SK-N-MC (cell line): Measurements from ENCODE around the gene GPC5.

Source experiments
- DNase-seq: peaks from one replicate; pipeline ENCODE4 v3.0.0-alpha.2; 2011; ENCODE audit warnings: low read depth, low spot score
- H3K27ac ChIP-seq: fragments of 200-600 bp; sonication (generic); 2 replicates; pipeline ENCODE4 v1.5.1; 2016; ENCODE audit warnings: mixed run types
- H3K36me3 ChIP-seq: fragments of 200-600 bp; sonication (generic); 2 replicates; pipeline ENCODE4 v1.6.1; 2017; ENCODE audit warnings: antibody characterized with exemption, low read length, mixed read lengths; ENCODE audit not compliant: insufficient read depth
- H3K4me3 ChIP-seq: fragments of 200-600 bp; sonication (generic); 2 replicates; pipeline ENCODE4 v1.5.1; 2016
- H3K9ac ChIP-seq: fragments of 200-600 bp; sonication (generic); 2 replicates; pipeline ENCODE4 v1.8.0; 2017; ENCODE audit warnings: mixed run types, mixed read lengths; ENCODE audit not compliant: insufficient read length
- H3K9me3 ChIP-seq: fragments of 200-600 bp; sonication (generic); 2 replicates; pipeline ENCODE4 v1.6.1; 2017; ENCODE audit warnings: low read depth, mild to moderate bottlenecking, antibody characterized with exemption, low read length, moderate library complexity, mixed read lengths
- EZH2 ChIP-seq: fragments of 200-600 bp; sonication (generic); IDR thresholded peaks from one replicate; pipeline ENCODE4 v1.6.1; 2017; ENCODE audit warnings: antibody characterized with exemption
- FOXP2 ChIP-seq: optimal IDR thresholded peaks from 2 replicates; pipeline ENCODE3; 2011; ENCODE audit warnings: mild to moderate bottlenecking, moderate library complexity; ENCODE audit not compliant: insufficient read depth; ENCODE audit errors: extremely low read length, control extremely low read depth
- POLR2AphosphoS5 ChIP-seq: IDR thresholded peaks from 2 replicates; pipeline ENCODE4 v1.6.1; 2012; ENCODE audit warnings: mild to moderate bottlenecking, low read depth, low read length, borderline replicate concordance

Gene GPC5

DNA sequence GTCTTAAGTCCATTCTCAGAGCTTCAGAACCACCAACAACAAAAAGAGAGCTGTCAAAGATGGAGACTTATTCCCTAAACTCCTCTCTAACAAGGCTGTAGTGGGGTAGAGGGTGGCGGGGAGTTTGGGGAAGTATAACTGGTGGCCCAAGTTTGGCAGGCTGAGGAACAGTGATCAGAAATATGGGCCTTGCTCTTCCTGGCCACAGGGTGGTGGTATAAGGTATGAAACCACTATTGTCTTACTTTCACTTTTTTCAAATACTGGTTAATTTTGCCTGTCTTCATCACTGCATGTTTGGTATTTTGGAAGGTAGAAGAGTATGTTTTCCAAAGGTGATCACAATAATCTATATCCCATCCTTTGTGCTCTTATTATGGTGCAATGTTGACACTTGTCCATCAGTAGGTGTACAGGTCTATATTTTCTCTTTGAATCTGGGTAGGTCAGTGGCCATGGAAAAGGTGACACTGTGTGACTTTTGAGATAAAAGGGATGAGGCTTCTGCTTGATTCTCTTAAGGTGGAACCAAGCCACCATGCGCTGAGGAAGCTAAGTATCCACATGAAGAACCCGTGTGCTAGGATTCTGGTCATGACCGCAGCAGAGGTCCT is 23.2 kb upstream of the GPC5 start:
- Histone ChIP-seq H3K4me3 (no peak overlapping the region), H3K36me3 (no peaks in the 10 kb centered on the region), H3K9me3 (no peaks in the 10 kb centered on the region), H3K27ac (no peak overlapping the region), H3K9ac (no peak overlapping the region)
- TF ChIP-seq POLR2AphosphoS5, result no peak
- no peak for TF ChIP-seq FOXP2
- TF ChIP-seq EZH2, result no peak
- no peak for DNase-seq

DNA sequence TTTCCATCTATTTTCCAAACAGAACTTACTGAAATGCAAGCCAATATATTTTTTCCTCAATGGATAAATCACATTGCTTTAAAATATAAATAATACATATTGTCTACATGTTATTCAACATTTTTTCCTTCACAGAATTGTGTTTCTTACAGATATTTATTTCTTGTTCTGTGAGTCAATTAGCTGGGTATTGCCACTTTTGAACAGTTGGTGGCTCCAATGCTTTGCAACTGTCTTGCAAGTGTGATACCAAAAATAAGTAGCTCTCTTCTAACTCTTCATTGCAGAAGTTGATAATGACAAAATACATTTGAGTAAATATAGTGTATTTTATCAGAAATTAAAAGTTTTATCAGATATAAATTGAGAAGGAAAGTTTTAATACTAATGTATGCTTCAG is 17.1 kb upstream of the GPC5 start:
- no peaks in the 10 kb centered on the region for H3K9me3 ChIP-seq
- H3K9ac ChIP-seq, result no peak overlapping the region
- H3K4me3 ChIP-seq, result no peak overlapping the region
- H3K27ac ChIP-seq, result no peak overlapping the region
- no peak for DNase-seq
- no peaks in the 10 kb centered on the region for H3K36me3 ChIP-seq
- no peak for TF ChIP-seq POLR2AphosphoS5
- TF ChIP-seq EZH2, result no peak
- no peak for TF ChIP-seq FOXP2

DNA sequence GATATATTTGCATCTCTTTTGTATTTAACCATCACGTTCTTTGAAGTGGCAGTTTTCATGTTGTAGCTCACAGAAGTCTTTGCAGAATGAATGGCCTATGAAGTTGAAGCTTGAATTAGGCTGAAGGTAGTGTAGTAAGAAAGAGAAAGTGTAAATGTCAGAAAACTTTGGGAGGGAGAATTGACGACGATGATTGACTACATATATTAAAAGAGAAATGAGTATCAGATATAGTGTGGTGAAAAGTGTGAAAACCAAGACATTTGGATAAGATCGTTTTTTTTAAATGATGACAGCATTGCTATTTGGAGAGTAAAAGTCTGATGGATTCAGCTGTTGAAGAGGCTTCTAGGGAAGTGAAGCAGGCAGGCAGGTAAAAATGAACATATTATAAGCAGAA is 14.6 kb upstream of the GPC5 start:
- Histone ChIP-seq H3K9me3 (no peaks in the 10 kb centered on the region), H3K9ac (no peak overlapping the region), H3K4me3 (no peak overlapping the region), H3K36me3 (no peaks in the 10 kb centered on the region), H3K27ac (no peak overlapping the region)
- DNase-seq, result no peak
- TF ChIP-seq EZH2, result no peak
- no peak for TF ChIP-seq FOXP2
- no peak for TF ChIP-seq POLR2AphosphoS5

DNA sequence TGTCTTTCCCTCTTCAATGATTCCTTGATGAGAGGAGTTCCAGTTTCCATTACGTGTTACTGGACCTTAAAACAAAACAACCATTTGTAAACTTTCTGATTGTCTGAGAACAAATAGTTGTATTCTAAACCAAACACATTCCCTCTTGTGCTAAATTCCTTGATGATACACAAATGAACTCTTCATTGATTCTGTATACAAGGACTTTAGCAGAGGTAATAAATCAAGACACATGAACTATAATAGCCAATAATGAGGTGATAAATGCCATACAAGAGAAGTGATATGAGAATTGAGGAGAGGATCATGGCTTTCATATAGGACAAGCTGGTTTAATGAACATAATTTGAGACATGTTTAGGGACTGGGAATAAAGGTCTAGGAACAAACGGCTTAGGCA is 13.5 kb upstream of the GPC5 start:
- no peaks in the 10 kb centered on the region for H3K36me3 ChIP-seq
- no peak overlapping the region for H3K4me3 ChIP-seq
- no peak for TF ChIP-seq FOXP2
- no peak for TF ChIP-seq POLR2AphosphoS5
- no peak for TF ChIP-seq EZH2
- no peak overlapping the region for H3K27ac ChIP-seq
- DNase-seq, result no peak
- H3K9me3 ChIP-seq, result no peaks in the 10 kb centered on the region
- no peak overlapping the region for H3K9ac ChIP-seq

DNA sequence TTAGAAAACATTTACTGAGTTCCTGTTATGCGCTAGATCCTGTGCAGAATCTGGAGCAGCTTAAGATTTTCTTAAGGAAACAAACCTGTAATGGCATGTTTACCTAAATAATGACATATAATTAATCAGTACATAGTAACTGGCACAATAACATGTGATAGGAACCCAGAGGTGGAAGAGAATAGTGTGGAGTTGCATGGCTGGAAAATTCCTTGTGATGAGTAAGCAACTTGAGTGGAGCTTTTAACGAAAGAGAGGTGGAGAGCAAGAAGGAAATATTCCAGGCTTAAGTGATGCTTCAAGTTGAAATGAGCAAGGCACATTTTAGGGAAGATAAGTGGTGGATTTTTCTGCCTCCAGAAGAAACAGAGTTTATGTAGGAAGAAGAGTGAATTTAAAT is 9.2 kb upstream of the GPC5 start:
- no peak for TF ChIP-seq POLR2AphosphoS5
- no peak for TF ChIP-seq FOXP2
- TF ChIP-seq EZH2, result no peak
- Histone ChIP-seq H3K27ac (no peak overlapping the region), H3K9ac (no peak overlapping the region), H3K9me3 (no peaks in the 10 kb centered on the region), H3K36me3 (no peaks in the 10 kb centered on the region), H3K4me3 (no peak overlapping the region)
- DNase-seq, result no peak

DNA sequence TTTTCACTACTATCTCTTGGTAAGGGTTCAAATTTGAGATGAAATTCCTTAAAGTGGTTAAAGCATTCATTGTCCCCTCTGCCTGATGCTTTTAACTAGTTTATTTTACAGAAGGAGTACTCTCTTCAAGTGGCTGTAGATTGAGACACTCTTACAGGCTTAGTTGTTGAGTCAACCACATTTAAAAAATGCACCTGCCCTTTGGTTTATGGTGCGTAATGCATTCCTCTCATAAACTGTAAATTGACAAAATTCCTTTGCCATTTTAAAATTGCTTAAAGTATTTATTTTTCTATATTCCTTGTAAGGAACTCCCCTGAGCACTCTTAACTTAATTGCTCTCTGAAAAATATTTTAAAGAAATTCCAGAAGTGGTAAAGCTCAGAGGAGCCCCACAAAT is 826 bp upstream of the GPC5 start:
- no peak overlapping the region for H3K9ac ChIP-seq
- no peak overlapping the region for H3K4me3 ChIP-seq
- no peaks in the 10 kb centered on the region for H3K9me3 ChIP-seq
- DNase-seq, result no peak
- no peak overlapping the region for H3K27ac ChIP-seq
- no peak for TF ChIP-seq EZH2
- TF ChIP-seq FOXP2, result no peak
- TF ChIP-seq POLR2AphosphoS5, result no peak
- no peaks in the 10 kb centered on the region for H3K36me3 ChIP-seq

DNA sequence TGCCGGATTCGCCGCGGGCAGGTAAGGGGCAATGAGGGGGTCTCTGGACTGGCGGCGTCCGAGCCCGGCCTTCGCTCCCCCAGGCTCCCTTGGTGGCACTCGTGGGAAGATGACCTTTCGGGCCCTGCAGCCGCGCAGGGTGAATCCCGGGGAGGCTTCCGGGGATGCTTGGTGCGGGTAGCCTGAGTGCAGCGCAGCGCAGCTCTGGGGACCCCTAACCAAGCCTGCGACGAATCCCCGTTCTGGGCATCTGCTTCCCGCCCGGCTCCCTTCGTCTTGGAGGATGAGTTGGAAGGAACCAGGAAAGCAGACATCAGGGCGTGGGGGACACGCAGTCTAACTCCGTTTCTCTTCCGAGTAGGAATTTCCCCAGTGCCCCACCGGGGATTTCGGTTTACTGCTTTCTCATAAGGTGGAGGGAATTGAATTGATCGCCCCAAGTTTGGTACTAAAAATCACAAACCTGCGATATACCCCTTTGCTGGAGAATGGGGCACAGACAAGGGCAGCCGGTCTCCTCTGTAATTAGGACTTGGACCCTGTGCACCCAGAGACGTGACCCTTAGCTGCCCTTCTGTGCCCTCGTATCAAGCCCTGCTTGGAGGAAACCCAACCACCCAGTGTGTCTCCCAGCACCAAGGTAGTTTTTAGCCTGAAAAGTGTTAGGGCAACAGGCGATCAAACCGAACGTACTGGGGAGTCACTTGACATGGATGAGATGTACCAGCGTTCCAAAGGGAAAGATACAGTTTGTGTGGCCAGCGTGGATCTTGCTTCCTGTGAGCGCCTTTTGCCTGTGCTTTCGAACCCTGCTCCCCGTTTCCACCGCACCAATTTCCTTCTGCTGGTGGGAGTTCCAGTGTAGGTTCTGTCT is 1.0 kb downstream of the GPC5 start:
- no peak overlapping the region for H3K9ac ChIP-seq
- H3K4me3 ChIP-seq, result no peak overlapping the region; the same call in 1 of the 2 replicates
- no peaks in the 10 kb centered on the region for H3K36me3 ChIP-seq
- no peaks in the 10 kb centered on the region for H3K9me3 ChIP-seq
- no peak for DNase-seq
- no peak overlapping the region for H3K27ac ChIP-seq
- TF ChIP-seq EZH2, result no peak
- no peak for TF ChIP-seq POLR2AphosphoS5
- no peak for TF ChIP-seq FOXP2

DNA sequence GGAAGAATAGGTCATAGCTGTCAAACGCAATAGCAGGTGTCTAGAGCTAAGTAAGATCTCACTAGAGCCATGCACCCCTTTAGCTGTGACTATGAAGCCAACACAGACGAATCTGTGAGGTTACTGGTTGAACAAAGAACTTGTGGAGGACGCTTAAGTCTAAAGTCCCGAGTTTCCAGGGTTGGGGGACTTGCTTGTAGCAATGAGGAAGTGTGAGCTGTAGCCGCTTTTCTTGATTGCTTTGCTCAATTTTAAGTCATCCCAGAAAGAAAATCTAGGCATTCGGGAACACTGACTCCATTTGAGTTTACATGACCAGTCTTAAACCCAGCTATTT is 1.6 kb downstream of the GPC5 start:
- Histone ChIP-seq H3K4me3 (no peak overlapping the region), H3K36me3 (no peaks in the 10 kb centered on the region), H3K9ac (no peak overlapping the region), H3K9me3 (no peaks in the 10 kb centered on the region), H3K27ac (no peak overlapping the region)
- TF ChIP-seq EZH2, result no peak
- no peak for DNase-seq

GRCh38 chr13:91400671-91401070 is 2.2 kb downstream of the GPC5 start:
- Histone ChIP-seq H3K9ac (no peak overlapping the region), H3K4me3 (no peak overlapping the region), H3K36me3 (no peaks in the 10 kb centered on the region), H3K9me3 (no peaks in the 10 kb centered on the region), H3K27ac (no peak overlapping the region)
- no peak for DNase-seq
- no peak for TF ChIP-seq EZH2
- TF ChIP-seq POLR2AphosphoS5, result no peak
- TF ChIP-seq FOXP2, result no peak
